ENCODE results near the gene CA5A.

DNA sequence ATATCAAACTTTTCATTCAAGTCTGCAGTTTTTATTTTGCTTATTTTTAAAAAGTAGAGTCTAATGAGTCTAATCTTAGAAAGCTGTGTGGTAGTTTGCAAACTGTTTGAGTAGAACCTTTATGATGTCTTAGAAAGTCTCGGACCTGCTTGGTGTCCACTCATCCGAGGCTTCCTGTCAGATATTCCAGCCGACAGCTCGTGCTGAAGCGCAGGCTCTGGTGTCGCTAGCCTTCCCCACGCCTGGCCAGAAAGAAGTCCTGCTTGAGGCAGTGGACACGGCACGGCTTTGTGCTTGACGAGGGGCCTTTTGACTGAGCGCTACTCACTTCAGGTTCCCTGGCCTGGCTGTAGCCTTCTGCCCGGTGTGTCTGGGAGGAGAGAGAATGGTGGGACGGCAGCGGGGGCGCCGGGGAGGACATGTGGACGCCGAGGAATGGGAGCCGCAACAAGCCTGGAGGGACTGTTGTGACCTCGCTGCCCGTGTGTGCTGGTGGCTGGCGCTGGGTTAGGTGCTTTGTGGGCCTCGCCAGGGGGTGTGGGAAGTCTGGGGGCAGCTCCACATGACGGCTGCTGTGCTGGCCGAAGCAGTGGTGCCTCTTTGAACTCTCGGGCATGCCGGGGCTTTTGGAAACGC is 48.4 kb upstream of the CA5A start:
- TF ChIP-seq, protein P1, sequence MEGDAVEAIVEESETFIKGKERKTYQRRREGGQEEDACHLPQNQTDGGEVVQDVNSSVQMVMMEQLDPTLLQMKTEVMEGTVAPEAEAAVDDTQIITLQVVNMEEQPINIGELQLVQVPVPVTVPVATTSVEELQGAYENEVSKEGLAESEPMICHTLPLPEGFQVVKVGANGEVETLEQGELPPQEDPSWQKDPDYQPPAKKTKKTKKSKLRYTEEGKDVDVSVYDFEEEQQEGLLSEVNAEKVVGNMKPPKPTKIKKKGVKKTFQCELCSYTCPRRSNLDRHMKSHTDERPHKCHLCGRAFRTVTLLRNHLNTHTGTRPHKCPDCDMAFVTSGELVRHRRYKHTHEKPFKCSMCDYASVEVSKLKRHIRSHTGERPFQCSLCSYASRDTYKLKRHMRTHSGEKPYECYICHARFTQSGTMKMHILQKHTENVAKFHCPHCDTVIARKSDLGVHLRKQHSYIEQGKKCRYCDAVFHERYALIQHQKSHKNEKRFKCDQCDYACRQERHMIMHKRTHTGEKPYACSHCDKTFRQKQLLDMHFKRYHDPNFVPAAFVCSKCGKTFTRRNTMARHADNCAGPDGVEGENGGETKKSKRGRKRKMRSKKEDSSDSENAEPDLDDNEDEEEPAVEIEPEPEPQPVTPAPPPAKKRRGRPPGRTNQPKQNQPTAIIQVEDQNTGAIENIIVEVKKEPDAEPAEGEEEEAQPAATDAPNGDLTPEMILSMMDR (IDR thresholded peaks at IDR 0.05) = no peak
- TF ChIP-seq POLR2A (IDR thresholded peaks at IDR 0.05) (no peak), EP300 (IDR thresholded peaks at IDR 0.05) (no peak)
